GM15510 (cell line): ENCODE data around the gene RCC2.

Source experiments
- POLR2A ChIP-seq: IDR thresholded peaks from 3 replicates; pipeline ENCODE4 v1.6.1; 2011; ENCODE audit warnings: borderline replicate concordance; ENCODE audit not compliant: insufficient read length; ENCODE audit errors: extremely low read depth

RCC2 gene

DNA sequence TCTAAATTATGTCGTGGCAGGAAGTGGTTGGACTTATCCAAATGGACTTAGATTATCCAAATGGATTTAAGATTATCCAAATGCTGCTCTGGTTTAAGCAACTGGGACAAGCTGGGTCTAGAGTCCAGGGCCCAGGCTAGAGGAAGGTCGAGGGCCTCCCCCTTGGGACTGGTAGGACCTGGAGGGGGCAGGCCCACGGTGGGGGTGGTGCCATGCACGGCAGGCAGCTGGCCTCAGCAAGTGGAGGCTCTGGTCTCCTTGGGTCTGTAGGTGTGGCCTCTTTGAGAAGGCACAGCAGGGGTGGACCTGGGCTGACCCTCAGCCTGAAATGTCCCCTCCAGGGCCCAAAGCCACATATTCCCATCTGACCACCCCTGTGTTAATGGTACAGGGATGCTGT is 37.6 kb downstream of the RCC2 start:
- TF ChIP-seq POLR2A: no peak

DNA sequence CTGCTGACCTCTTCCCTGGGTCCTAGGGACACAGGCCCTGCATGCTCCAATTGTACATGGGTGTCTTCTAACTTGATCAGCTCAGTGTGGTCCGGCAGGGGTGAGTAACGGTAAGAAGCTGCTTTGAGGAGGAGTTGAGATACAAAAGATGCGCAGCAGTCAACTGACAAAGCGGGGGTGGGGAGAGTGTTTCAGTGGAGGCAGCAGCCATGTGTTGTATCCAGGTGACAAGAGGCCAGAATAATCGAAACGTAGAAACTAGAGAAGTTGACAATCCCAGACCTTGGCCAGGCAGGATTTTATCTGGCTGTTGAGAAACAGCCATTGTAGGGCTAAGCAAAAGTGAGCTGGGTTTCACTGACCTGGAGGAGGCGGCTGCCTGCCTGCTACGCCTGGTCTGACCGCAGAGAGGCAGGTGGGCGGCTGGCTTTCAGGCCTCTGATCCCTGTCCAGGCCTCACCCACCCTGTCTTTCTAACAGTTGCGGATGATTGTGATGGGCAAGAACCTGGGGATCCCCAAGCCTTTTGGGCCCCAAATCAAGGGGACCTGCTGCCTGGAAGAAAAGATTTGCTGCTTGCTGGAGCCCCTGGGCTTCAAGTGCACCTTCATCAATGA is 38.6 kb downstream of the RCC2 start:
- TF ChIP-seq POLR2A: no peak

DNA sequence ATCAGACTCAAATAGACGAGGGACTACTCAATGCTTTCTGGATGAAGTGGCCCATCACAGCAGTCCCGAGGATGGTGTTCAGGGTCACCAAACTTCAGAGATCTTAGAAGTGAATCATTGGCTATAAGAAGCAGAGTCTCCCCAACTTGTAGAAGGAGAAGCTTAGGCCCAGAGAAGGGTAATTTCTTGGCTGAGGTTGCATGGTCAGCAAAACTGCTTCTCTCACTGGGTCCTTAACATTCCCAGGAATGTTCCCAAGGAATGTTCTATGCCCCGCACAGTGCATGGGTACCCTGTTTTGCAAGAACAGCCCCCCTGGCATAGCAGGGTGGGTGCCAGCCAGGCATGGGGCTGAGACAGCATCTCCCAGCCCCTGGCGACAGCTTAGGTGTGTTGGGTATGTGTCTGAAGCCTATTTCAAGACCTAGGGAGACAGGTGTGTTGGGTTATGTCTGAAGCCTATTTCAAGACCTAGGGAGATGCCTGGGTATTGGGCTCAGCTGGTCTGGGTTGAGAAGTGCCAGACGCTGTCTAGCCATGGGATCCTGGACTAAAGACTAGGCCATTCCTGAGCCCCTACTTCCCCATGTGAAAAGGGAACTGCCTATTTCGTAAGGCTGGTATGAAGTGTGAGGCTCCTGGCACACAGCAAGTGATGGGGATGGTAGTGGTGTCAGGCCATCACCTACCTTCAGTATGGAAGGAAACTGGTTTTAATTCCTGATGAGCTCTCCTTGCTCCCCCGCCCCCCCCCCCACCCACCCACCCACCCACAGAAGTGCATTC is 41.4 kb downstream of the RCC2 start:
- TF ChIP-seq POLR2A: no peak

DNA sequence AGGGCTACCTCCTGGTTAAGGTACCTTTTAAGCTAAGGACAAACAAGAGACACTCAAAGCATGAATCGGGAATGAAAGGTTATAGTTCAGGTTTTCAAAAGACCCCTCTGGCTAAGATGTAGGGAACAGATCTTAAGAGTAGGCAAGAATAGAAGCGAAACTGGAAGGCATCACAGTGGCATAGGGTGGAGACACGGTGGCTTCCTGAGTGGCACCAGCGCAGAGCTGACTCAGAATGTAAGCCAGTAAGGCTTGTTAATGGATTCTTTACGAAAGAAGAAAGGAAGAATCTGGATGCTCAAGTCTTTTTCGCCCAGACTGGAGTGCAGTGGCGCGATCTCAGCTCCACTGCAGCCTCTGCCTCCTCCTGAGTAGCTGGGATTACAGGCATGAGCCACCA is 46.2 kb downstream of the RCC2 start:
- TF ChIP-seq POLR2A: no peak

DNA sequence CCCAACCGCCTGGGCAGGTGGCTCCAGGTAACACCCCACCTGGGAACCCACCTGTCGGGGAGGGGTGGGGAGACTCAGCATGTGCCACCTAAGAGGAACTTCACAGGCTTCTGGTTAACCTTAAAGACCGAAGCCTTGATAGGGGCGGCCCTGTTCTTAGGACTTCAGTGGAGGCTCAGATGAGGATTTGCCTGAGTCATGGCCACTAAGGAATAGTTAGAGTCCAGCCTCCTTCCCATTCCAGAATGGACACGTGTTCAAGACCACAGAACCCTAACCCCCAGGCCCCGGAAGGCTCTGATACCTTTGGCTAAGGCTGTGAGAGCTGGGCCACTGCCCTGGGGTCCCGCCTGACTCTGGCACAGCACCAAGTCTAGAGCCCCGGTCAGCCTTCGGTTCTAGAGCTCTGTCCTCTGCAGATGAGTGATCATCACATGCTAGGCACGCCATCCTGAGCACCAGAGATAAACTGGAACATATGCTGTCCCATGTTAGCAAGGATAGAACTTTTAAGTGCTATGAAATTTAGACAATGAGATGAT is 47.2 kb downstream of the RCC2 start:
- TF ChIP-seq POLR2A: no peak

DNA sequence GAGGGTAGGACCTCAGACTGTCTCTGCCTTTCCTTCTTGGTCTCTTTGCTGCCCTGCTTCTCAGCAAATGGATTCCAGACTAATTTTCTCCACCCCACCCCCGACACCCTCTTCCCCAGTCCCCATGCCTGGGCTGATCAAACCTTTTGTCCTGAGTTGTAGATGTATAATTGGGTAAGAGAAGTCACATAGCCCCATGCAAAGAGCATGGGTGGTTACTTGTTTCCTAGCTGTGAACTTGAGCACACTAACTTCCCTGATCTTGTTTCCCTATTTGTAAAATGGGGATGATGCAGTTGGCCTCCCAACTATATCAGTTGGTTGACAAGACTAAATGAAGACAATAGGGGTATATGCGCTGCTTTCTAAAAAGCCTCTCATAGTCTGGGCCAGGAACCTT is 58.3 kb downstream of the RCC2 start:
- no peak for TF ChIP-seq POLR2A

DNA sequence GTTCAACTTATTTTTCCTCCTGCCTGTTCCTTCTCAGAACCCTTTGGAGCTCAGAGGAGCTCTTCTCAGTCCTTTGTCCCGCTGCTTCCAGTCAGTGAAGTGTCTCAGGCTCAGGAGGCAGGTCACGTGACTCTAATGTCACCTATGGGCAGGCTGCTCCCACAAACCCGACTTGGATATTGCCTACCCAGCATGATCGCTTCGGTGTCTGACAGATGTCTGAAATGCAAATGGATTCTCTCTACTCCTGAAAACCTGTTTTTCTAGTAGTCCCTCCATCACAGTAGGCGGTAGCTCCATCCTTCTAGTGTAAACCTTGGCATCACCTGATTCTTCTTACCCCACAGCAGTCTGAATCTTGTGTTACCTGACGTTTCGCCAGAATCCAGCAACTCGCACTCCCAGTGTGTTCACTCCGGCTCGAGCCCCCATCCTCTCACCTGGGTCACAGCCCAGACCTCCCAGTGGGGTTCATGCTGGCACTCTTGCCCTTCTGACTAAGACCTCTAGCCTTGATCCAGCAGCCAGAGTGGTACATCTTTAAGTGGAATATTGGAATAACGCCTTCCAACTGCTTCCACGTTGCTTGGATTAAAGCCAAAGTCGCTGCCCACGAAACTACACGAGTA is 62.0 kb downstream of the RCC2 start:
- TF ChIP-seq POLR2A: no peak

DNA sequence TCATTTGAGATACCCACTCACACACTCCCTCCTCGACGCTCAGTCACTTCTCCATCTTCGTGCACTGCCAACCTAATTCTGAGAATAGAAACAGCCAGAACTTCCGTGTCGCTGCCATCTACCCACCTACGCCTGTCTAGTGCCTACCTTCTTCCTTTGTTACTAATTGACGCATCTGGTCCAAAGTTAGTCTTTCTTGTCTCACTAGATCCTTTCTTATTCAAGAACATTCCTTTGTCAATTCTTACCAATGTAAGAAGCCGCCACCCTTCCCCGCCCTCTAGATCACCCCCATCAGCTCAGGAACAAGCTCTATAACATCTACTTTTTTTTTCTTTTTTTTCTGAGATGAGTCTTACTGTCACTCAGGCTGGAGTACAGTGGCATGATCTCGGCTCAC is 63.8 kb downstream of the RCC2 start:
- no peak for TF ChIP-seq POLR2A

DNA sequence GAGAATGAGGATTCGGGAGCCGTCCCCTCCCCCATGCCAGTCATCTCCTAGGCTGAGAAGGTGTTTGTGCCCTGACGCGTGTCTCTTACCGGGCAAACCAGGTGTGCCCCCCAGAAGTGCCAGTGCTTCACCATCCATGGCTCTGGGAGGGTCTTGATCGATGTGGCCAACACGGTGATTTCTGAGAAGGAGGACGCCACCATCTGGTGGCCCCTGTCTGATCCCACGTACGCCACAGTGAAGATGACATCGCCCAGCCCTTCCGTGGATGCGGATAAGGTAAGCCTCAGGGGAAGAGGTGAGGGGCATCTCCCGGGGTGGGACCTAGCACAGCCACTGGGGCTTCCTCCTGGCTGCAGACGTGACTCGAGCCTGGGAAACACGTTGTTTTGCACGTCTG is 66.5 kb downstream of the RCC2 start:
- no peak for TF ChIP-seq POLR2A

DNA sequence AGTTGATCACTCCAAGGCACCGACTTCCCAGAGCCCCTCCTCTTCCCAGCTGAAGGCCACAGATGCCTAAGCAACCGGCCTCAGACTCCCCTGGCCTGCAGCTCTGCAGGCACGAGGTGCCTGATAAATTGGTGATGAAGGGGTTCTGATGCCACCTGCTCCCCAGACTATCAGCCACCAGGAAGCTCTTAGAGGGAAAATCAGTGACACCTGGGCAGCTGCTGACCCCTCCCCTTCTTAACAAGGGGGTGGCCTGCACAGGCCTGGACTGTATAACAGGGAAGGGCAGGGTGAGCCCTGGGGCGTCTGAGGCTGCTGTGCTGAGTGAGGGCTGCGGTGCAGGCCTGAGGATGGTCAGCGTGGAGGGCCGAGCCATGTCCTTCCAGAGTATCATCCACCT is 67.6 kb downstream of the RCC2 start, which contains the start of gene PADI6:
TSS of gene PADI6 (plus strand) at position 301 of the 400 bp plus-strand sequence. CDS start at position 351, 50 bp downstream.
- TF ChIP-seq POLR2A: no peak

DNA sequence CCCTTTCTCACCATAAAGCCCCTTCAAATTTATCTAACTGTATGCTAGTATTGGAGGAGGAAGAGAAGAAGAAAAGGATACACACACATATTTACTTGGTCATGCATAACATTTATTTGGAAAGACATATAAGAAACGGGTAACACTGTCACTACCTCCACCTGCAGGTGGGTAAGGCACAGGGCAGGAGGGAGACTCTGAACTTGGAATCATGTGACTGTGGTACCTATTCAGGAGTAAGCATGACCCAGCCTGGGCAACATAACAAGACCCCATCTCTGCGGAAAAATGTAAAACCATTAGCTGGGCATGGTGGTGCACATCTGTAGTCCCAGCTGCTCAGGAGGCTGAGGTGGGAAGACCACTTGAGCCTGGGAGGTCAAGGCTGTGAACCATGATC is 68.9 kb downstream of the RCC2 start:
- no peak for TF ChIP-seq POLR2A

DNA sequence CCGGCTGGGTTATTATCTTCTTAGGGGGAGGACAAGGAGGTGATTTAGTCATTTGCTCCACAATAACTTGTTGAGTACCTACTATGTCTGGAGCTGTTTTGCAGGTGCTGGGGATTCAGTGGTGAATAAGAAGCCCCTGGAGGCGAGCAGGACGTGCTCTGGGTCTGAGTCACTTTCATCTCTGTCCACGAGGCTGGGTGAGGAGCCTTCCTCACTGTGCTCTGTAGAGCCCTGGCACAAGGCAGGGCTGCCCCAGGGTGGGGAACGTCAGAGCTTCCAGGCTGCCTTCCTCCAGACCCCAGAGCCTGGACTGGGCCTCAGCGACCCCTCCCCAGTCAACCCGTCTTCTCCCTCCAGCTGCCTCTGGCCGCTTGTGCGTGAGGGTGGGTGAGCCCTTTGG is 70.0 kb downstream of the RCC2 start:
- TF ChIP-seq POLR2A: no peak

DNA sequence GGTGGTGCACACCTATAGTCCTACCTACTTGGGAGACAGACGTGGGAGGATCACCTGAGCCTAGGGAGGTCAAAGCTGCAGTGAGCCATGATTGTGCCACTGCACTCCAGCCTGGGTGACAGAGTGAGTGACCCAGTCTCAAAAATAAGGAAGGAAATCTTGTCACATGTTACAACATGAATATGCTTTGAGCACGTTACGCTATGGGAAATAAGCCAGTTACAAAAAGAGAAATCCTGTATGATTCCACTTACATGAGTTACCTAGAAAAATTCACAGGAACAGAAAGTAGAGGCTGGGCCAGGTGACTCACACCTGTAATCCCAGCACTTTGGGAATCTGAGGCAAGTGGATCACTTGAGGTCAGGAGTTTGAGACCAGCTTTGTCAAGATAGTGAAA is 74.2 kb downstream of the RCC2 start:
- TF ChIP-seq POLR2A: no peak

DNA sequence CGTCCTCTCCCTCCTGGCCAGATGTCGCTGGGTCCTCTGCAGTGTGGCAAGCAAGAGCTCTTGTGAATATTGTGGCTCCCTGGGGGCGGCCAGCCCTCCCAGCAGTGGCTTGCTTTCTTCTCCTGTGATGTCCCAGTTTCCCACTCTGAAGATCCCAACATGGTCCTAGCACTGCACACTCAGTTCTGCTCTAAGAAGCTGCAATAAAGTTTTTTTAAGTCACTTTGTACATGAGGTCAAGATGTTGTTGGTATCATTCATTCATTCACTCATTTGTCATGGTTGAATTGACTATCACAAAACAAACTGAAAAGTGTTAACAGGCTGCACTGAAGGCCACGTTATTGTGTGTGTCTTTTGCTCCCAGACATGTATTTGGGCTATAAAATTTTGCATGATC is 75.7 kb downstream of the RCC2 start:
- no peak for TF ChIP-seq POLR2A

DNA sequence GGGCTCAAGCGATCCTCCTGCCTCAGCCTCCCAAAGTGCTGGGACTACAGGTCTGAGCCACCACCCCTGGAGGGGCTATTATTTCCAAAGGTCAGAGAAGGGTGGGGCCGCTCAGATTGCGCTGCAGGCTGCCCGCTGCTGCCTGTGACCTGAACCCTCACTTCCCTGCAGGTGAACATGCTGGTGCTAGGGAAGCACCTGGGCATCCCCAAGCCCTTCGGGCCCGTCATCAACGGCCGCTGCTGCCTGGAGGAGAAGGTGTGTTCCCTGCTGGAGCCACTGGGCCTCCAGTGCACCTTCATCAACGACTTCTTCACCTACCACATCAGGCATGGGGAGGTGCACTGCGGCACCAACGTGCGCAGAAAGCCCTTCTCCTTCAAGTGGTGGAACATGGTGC is 76.1 kb downstream of the RCC2 start:
- no peak for TF ChIP-seq POLR2A

DNA sequence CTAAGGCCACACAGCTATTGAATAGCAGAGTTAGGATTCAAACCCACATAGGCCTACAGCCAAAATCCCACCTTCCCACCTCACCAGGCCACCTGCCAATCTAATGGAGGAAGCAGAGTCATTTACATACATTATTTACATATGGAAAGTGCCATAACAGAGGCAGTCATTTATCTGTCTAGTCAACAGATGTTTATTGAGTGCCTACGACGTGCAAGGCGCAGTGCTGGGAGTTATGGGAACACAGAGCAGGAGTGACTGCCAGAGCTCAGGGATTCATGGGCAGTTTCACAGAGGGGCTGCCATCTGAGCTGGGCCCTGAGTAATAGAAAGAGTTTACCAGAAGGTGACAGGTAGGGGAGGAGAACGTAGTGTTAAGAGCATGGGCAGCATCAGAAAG is 77.8 kb downstream of the RCC2 start:
- TF ChIP-seq POLR2A: no peak

DNA sequence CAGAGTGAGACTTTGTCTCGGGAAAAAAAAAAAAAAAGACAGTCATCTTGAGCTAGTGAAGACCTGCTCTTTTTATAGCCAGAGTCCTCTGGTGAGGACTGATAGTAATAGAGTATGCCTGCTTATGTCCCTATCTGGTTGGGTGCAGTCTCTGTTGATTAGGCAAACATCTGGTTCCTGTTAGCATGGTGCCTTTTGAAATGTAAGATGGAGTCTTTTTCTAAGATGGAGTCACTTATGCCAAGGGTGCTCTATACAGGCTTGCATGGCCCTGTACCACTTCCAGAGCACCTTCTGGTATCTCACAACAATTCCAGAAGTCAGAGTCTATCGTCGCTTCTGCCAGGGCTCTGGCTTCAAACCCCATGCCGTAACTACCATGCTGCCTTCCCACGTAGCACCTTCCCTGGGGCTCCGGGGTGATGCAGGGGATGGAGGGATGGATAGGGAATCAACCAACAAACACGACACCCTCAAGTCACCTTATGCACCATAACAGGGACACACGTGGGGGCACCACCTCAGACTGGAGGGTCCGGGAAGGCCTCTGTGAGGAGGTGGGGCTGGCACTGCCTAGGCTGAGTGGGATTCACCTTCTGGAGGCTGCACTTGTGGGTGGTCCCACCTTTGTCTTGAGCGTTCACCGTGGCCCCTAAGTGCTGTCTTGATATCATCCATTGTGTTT is 79.1 kb downstream of the RCC2 start:
- TF ChIP-seq POLR2A: no peak
